BE2C (cell line): ENCODE results near the gene CENPK.

Source experiments
- DNase-seq: peaks from one replicate; pipeline ENCODE4 v3.0.0-alpha.2; 2020
- H3K27me3 ChIP-seq: fragments of 250-450 bp; sonication (Bioruptor Pico); 2 replicates; pipeline ENCODE4 v1.5.1; 2020; ENCODE audit warnings: mild to moderate bottlenecking
- H3K36me3 ChIP-seq: fragments of 250-450 bp; sonication (Bioruptor Pico); 2 replicates; pipeline ENCODE4 v1.5.1; 2020; ENCODE audit warnings: mild to moderate bottlenecking
- H3K4me1 ChIP-seq: fragments of 250-450 bp; sonication (Bioruptor Pico); 2 replicates; pipeline ENCODE4 v1.5.1; 2020
- H3K4me3 ChIP-seq: 2 replicates; pipeline ENCODE4 v1.5.1; 2011; ENCODE audit warnings: low read depth, low read length
- H3K9me3 ChIP-seq: fragments of 250-450 bp; sonication (Bioruptor Pico); 2 replicates; pipeline ENCODE4 v1.5.1; 2020
- CTCF ChIP-seq: IDR thresholded peaks from 2 replicates; pipeline ENCODE4 v1.5.1; 2012; ENCODE audit warnings: mild to moderate bottlenecking, low read depth, low read length

The CENPK gene

GRCh38 chr5:65475336-65475735 is 87.6 kb downstream of the CENPK start:
- no peak overlapping the region for H3K4me3 ChIP-seq
- DNase-seq: no peak
- no peaks in the 10 kb centered on the region for H3K9me3 ChIP-seq
- peaks cover 4% of the 10 kb centered on the region for H3K27me3 ChIP-seq
- no peaks in the 10 kb centered on the region for H3K4me1 ChIP-seq
- no peak for TF ChIP-seq CTCF
- H3K36me3 ChIP-seq: no peaks in the 10 kb centered on the region

- no peak for TF ChIP-seq CTCF
- no peak for DNase-seq
- no peaks in the 10 kb centered on the region for H3K4me1 ChIP-seq
- H3K4me3 ChIP-seq: no peak overlapping the region
- H3K9me3 ChIP-seq: no peaks in the 10 kb centered on the region
- H3K36me3 ChIP-seq: no peaks in the 10 kb centered on the region
- peaks cover 4% of the 10 kb centered on the region for H3K27me3 ChIP-seq
Measured at GRCh38 chr5:65474130-65474711, 88.7 kb downstream of the CENPK start.

DNA sequence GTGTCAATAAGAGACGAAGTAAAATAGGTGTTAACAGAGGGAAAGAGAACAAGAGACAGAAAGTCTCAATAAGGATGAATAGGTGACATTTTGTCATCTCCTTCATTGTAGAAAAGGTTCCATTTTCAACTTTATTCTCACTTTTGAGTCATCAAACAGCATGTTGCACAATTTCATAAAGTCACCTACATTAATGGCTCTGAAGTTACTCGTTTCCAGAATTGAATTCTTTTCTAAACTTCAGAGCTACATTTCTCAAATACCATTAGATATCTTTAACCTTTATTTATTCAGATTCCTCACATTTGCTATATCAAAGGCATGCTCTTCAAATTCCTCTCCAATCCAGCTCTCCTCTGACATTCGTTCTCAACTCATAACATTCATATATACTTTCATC is 94.3 kb downstream of the CENPK start:
- Histone ChIP-seq H3K36me3 (no peaks in the 10 kb centered on the region), H3K4me3 (no peak overlapping the region), H3K4me1 (no peaks in the 10 kb centered on the region), H3K9me3 (no peaks in the 10 kb centered on the region), H3K27me3 (peaks cover 7% of the 10 kb centered on the region)
- no peak for TF ChIP-seq CTCF
- no peak for DNase-seq
